Neural crest cell (in vitro differentiated cells): Measurements from ENCODE around the gene SH3PXD2B. TPM values are rescaled to one million over a fixed set of nuclear protein-coding genes. Genes with fewer than 3 reads are reported as not detected.

ENCODE experiments used
- DNase-seq: peaks from one replicate; pipeline ENCODE4 v3.0.0; 2021; ENCODE audit warnings: low read depth, mixed read lengths, low spot score
- H3K27ac Mint-ChIP-seq: one replicate; pipeline ENCODE4 v1.8.0; 2021; ENCODE audit warnings: mild to moderate bottlenecking, mixed read lengths; ENCODE audit not compliant: unreplicated experiment
- H3K27me3 Mint-ChIP-seq: 2 replicates; pipeline ENCODE4 v1.8.0; 2021; ENCODE audit warnings: low read depth, mild to moderate bottlenecking, mixed read lengths
- H3K36me3 Mint-ChIP-seq: 2 replicates; pipeline ENCODE4 v1.8.0; 2021; ENCODE audit warnings: low read depth, mild to moderate bottlenecking, mixed read lengths
- H3K4me1 Mint-ChIP-seq: 2 replicates; pipeline ENCODE4 v1.8.0; 2021; ENCODE audit warnings: mixed read lengths
- H3K4me3 Mint-ChIP-seq: one replicate; pipeline ENCODE4 v1.8.0; 2021; ENCODE audit warnings: mild to moderate bottlenecking, mixed read lengths
- H3K9me3 Mint-ChIP-seq: 2 replicates; pipeline ENCODE4 v1.8.0; 2021; ENCODE audit warnings: mixed read lengths
- CTCF ChIP-seq: fragments of 200-600 bp; sonication (generic); conservative IDR thresholded peaks from 2 replicates; pipeline ENCODE4 v1.5.0; 2021; ENCODE audit warnings: antibody characterized with exemption, mild to moderate bottlenecking
- total RNA-seq: library from RNA; stranded (reverse); gene quantifications from 2 replicates; pipeline ENCODE4 v1.2.1, GENCODE V29; 2021

Gene SH3PXD2B
- total RNA-seq, 1 donor from 2014 or later = 86.1 TPM

GRCh38 chr5:172281346-172281745 is 173.0 kb downstream of the SH3PXD2B start:
- Mint-ChIP-seq H3K27me3 (no peaks in the 10 kb centered on the region), H3K36me3 (peaks cover 12% of the 10 kb centered on the region), H3K4me1 (peaks cover 59% of the 10 kb centered on the region), H3K4me3 (peak overlapping the region; percentile 100), H3K27ac (no peak overlapping the region), H3K9me3 (peaks cover 2% of the 10 kb centered on the region)
- TF ChIP-seq CTCF = no peak
- no peak for DNase-seq

GRCh38 chr5:172280929-172281328 is 173.4 kb downstream of the SH3PXD2B start:
- Mint-ChIP-seq H3K27ac (no peak overlapping the region), H3K27me3 (no peaks in the 10 kb centered on the region), H3K4me3 (peak overlapping the region; percentile 100), H3K9me3 (peaks cover 2% of the 10 kb centered on the region), H3K36me3 (peaks cover 14% of the 10 kb centered on the region), H3K4me1 (peaks cover 63% of the 10 kb centered on the region)
- no peak for DNase-seq
- TF ChIP-seq CTCF = no peak

GRCh38 chr5:172280317-172280716 is 174.0 kb downstream of the SH3PXD2B start:
- Mint-ChIP-seq H3K27ac (no peak overlapping the region), H3K36me3 (peaks cover 17% of the 10 kb centered on the region)
- no peak for TF ChIP-seq CTCF

DNA sequence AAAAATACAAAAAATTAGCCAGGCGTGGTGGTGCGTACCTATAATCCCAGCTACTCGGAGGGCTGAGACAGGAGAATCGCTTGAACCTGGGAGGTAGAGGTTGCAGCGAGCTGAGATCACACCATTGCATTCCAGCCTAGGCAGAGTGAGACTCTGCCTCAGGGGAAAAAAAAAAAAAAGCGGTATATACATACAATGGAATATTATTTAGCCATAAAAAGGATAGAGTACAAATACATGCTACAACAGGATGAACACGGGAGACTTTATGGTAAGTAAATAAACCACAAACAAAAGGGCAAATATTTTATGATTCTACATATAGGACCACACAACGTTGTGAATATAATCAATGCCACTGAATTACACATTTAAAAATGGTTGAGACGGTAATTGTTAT is 176.0 kb downstream of the SH3PXD2B start:
- no peak for TF ChIP-seq CTCF
- Mint-ChIP-seq H3K27ac (no peak overlapping the region), H3K27me3 (no peaks in the 10 kb centered on the region), H3K36me3 (peaks cover 23% of the 10 kb centered on the region), H3K4me1 (peaks cover 62% of the 10 kb centered on the region), H3K9me3 (peaks cover 2% of the 10 kb centered on the region), H3K4me3 (peak overlapping the region; percentile 25)
- no peak for DNase-seq

More at GRCh38 chr5:172280317-172280716, 174.0 kb downstream of the SH3PXD2B start:
- Mint-ChIP-seq H3K4me1 (peaks cover 64% of the 10 kb centered on the region), H3K4me3 (peak overlapping the region; percentile 17), H3K27me3 (no peaks in the 10 kb centered on the region), H3K9me3 (peaks cover 2% of the 10 kb centered on the region)
- no peak for DNase-seq

- Mint-ChIP-seq H3K4me3 (no peak overlapping the region), H3K9me3 (peaks cover 2% of the 10 kb centered on the region), H3K36me3 (peaks cover 26% of the 10 kb centered on the region), H3K27me3 (no peaks in the 10 kb centered on the region), H3K4me1 (peaks cover 58% of the 10 kb centered on the region), H3K27ac (peak overlapping the region; percentile 19)
- TF ChIP-seq CTCF = no peak
- DNase-seq = no peak
These were observed 178.1 kb downstream of the SH3PXD2B start for GRCh38 chr5:172276214-172276613.

Other genes starting within 250 kb of the SH3PXD2B start
- gene UBTD2, start 170.8 kb downstream of the SH3PXD2B start, total RNA-seq = 73.3 and 74.0 TPM in 2 replicates
- 5.7 and 6.1 TPM in 2 replicates for gene NEURL1B, start 186.7 kb upstream of the SH3PXD2B start, total RNA-seq